AG09319 (cell line): Measurements from ENCODE around the gene NCKIPSD.

Experiments
- DNase-seq: peaks from one replicate; pipeline ENCODE4 v3.0.0-alpha.2; 2010; ENCODE audit warnings: low read depth; ENCODE audit errors: extremely low read depth
- CTCF ChIP-seq: IDR thresholded peaks from 2 replicates; pipeline ENCODE4 v1.5.1; 2011; ENCODE audit warnings: low read depth, mild to moderate bottlenecking, inconsistent platforms, low read length, moderate library complexity

NCKIPSD gene

GRCh38 chr3:48693826-48694225 lies 8.1 kb upstream of the NCKIPSD start:
- no peak for DNase-seq
- TF ChIP-seq CTCF, result no peak

- no peak for DNase-seq
- no peak for TF ChIP-seq CTCF
Measured at GRCh38 chr3:48692551-48692950, 6.8 kb upstream of the NCKIPSD start.

GRCh38 chr3:48690846-48691458 lies 5.2 kb upstream of the NCKIPSD start:
- TF ChIP-seq CTCF, result no peak

GRCh38 chr3:48689384-48689783 lies 3.7 kb upstream of the NCKIPSD start:
- no peak for TF ChIP-seq CTCF
- no peak for DNase-seq

More at GRCh38 chr3:48690846-48691458, 5.2 kb upstream of the NCKIPSD start:
- DNase-seq, result no peak

GRCh38 chr3:48688737-48689075 lies 3.0 kb upstream of the NCKIPSD start:
- DNase-seq, result no peak
- TF ChIP-seq CTCF, result no peak

- no peak for DNase-seq
- TF ChIP-seq CTCF, result no peak
Measured at GRCh38 chr3:48688032-48688736, 2.5 kb upstream of the NCKIPSD start.

- no peak for DNase-seq
- TF ChIP-seq CTCF, result no peak
Measured at GRCh38 chr3:48687220-48687678, 1.5 kb upstream of the NCKIPSD start.
